GM21367 (cell line): Measurements from ENCODE around the gene CFAP47.
"Not testable (repeated sequence)": the region's sequence is repeated elsewhere in the genome, so short reads cannot be mapped to it uniquely, and the experiment has no call there.

Experiments
- ATAC-seq: cut with Tn5 transposase; IDR thresholded peaks from one replicate; pipeline ENCODE4 v1.9.1; 2021; ENCODE audit not compliant: unreplicated experiment

CFAP47 gene

GRCh38 chrX:36234840-36235528 is 315.4 kb downstream of the CFAP47 start:
- not testable (repeated sequence) for ATAC-seq

- no peak for ATAC-seq
Measured at GRCh38 chrX:36241397-36241796, 321.9 kb downstream of the CFAP47 start.

DNA sequence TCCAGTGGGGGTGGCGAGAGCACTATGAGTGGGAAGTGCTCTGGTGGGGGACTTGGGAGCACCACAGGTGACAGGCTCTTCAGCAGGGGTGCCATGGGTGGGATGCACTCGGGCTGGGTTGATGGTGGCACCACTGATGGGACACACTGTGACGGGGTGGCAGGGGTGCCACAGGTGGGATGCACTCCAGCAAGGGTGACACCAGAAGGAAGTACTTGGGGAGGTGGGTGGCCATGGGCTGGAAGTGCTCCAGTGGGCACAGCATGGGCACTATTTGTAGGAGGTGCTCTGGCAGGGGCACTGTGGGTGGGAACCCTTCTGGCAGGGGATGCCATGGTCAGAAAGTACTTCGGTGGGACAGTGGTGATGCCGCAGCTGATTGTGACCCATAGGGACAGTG is 346.6 kb downstream of the CFAP47 start:
- ATAC-seq, result no peak

DNA sequence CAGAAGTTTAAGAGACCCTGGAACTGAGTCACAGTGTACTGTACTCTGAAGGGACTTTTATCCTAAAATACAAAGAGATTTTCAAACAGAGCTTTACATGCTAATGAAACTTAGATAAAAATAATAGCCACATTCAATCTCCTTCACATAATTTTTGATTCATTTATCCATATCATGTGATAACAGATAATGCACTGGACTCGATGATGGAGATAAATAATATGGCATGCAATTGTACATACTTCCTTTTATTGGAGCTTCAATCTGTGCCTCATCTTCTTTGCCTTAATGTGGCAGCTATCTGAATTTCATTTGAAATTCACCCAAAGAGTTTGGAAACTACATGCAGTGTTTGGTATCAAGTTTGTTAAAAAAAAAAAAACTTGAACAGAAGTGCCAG is 390.6 kb downstream of the CFAP47 start:
- no peak for ATAC-seq

DNA sequence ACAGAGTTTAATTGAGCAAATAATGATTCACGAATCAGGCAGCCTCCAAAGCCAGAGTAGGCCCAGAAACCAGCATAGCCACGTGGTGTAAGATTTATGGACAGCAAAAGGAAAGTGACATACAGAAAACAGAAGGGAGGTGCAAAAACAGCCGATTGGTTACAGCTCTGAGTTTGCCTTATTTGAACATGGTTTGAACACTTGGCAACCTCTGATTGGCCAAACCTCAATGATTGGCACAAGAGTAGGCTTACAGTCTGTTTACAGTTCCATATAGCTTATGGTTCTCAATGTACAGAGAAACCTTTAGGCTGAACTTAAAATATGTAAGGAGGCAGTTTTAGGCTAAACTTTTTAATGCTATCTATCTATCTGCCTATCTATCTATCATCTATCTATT is 394.8 kb downstream of the CFAP47 start:
- no peak for ATAC-seq

- ATAC-seq, result no peak
Measured at GRCh38 chrX:36334572-36334971, 415.0 kb downstream of the CFAP47 start.

- ATAC-seq, result no peak
Measured at GRCh38 chrX:36336751-36337150, 417.2 kb downstream of the CFAP47 start.

DNA sequence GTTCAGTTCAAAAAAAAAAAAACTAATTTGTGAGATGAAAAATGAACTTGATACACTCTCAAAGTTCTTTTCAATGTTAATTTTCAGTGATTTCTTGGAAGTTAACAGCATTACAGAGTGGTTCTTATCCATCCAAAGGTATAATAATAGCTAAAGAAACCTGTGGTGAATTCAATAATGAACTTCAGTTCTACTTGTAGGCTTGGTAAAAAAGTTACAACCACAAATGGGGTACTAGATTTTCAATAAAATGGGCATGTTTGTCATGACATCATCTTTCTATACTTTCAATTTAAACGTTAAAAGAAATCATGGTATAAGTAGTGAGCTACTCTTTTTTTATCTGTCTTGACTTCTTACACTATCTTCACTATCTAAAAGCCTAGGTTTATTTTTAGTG is 424.8 kb downstream of the CFAP47 start:
- ATAC-seq, result no peak

GRCh38 chrX:36348509-36348908 is 429.0 kb downstream of the CFAP47 start:
- ATAC-seq, result no peak

GRCh38 chrX:36357855-36358254 is 438.3 kb downstream of the CFAP47 start:
- no peak for ATAC-seq

DNA sequence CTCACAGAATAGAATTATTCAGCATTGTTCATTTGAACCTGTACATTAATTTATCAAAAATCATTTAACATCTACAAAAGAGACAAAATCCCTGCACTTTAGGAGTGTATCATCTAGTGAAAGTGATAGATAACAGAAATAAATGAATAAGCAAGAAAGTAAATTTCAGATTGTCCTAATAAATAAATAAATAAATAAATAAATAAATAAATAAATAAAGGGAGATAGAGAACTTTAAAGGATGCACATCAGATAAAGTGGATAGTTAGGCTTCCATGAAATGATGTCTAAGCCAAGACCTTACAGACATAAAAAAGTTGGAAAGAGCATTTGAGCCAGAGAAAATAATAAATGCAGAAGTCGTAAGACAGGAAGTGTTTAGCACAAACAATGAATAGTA is 444.7 kb downstream of the CFAP47 start:
- ATAC-seq, result no peak

GRCh38 chrX:36383495-36383894 is 464.0 kb downstream of the CFAP47 start:
- no peak for ATAC-seq

DNA sequence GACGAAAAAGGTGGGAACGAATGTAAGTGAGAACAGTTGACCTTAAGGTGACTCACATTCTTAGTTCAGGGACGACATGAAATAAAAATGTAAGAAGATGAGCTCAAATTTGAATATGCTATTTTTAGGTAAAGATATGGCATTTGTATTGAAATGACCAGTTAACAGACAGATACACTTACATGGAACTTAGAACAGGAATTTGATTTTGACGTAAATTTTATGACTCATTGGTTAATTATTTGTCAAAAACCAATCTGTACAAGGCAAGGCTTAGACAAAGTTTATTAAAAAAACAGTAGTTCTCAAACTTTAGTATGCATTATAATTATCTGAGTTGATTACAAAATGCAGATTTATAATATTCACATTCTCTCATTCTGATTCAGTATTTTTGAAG is 469.4 kb downstream of the CFAP47 start:
- ATAC-seq, result no peak

DNA sequence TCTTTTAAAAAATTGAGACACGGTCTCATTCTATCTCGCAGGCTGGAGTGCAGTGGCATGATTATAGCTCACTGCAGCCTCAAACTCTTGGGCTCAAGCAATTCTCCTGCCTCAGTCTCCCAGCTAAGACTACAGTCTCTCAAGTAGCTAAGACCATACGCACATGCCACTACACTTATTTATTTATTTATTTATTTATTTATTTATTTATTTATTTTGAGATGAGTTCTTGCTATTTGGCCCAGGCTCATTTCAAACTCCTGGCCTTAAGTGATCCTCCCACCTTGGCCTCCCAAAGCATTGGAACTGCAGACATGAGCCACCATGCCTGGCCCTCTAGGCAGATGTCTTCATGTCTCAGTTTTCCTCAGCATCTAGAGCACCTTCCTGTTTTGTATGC is 482.2 kb downstream of the CFAP47 start:
- ATAC-seq, result no peak

- no peak for ATAC-seq
Measured at GRCh38 chrX:36407836-36408235, 488.3 kb downstream of the CFAP47 start.

DNA sequence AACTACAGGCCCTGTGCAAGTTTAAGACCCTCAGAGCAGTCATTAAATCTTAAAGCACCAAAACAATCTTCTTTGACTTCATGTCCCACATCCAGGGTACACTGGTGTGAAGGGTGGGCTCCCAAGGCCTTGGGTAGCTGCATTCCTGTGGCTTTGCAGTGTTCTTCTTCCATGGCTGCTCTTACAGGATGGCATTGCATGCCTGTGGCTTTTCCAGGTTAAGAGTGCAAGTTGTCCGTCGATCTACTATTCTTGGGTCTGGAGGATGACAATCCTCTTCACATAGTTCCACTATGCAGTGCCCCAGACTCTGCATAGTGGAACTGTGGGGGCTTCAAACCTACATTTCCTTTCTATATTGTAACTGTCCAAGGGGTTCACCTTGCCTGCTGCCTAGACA is 494.5 kb downstream of the CFAP47 start:
- ATAC-seq, result no peak

- no peak for ATAC-seq
Measured at GRCh38 chrX:36422368-36422767, 502.8 kb downstream of the CFAP47 start.

GRCh38 chrX:36431819-36432218 is 512.3 kb downstream of the CFAP47 start:
- ATAC-seq, result no peak

DNA sequence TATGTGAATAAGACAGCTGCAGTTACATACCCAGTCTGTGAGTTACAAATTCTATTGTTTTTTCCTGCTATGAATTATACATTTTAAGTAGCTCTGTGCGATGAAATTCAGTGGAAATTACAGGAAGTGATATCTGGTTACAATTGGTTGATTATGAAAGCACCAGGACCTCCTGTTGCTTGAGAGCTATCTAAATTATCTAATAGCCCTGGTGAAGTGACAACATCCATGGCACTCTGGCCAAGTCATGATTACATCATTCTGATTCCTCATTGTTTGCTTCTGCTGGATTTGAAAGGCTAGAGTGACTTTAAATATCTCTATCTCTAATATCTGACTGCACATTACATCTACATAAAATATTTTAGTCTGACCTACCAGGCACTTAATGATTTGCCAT is 515.0 kb downstream of the CFAP47 start:
- no peak for ATAC-seq
